Chondrocyte (in vitro differentiated cells): ENCODE data around the gene ATG2B. TPM values are rescaled to one million over a fixed set of nuclear protein-coding genes. Genes with fewer than 3 reads are reported as not detected.

Experiments
- DNase-seq: peaks from one replicate; pipeline ENCODE4 v3.0.0; 2021; ENCODE audit warnings: mixed read lengths, low spot score
- H3K27ac Mint-ChIP-seq: one replicate; pipeline ENCODE4 v1.8.0; 2021; ENCODE audit warnings: mild to moderate bottlenecking, moderate library complexity, mixed read lengths; ENCODE audit not compliant: unreplicated experiment
- H3K27me3 Mint-ChIP-seq: 2 replicates; pipeline ENCODE4 v1.8.0; 2021; ENCODE audit warnings: low read depth, mixed read lengths
- H3K36me3 Mint-ChIP-seq: 2 replicates; pipeline ENCODE4 v1.8.0; 2021; ENCODE audit warnings: low read depth, mixed read lengths
- H3K4me1 Mint-ChIP-seq: 2 replicates; pipeline ENCODE4 v1.8.0; 2021; ENCODE audit warnings: low read depth, mild to moderate bottlenecking, mixed read lengths
- H3K4me3 Mint-ChIP-seq: one replicate; pipeline ENCODE4 v1.8.0; 2021; ENCODE audit warnings: mild to moderate bottlenecking, moderate library complexity, mixed read lengths; ENCODE audit not compliant: unreplicated experiment
- H3K9me3 Mint-ChIP-seq: 2 replicates; pipeline ENCODE4 v1.8.0; 2021; ENCODE audit warnings: low read depth, mixed read lengths
- total RNA-seq: library from RNA; stranded (reverse); gene quantifications from 3 replicates; pipeline ENCODE4 v1.2.1, GENCODE V29; 2021
- TF ChIP-seq, protein P1 (sequence below): fragments of 200-600 bp; sonication (generic); IDR thresholded peaks from 2 replicates; pipeline ENCODE4 v1.5.0; 2021; ENCODE audit warnings: antibody characterized with exemption, mild to moderate bottlenecking, moderate library complexity

The ATG2B gene
- total RNA-seq, 1 donor from 2014 or later, result 17.0 TPM

DNA sequence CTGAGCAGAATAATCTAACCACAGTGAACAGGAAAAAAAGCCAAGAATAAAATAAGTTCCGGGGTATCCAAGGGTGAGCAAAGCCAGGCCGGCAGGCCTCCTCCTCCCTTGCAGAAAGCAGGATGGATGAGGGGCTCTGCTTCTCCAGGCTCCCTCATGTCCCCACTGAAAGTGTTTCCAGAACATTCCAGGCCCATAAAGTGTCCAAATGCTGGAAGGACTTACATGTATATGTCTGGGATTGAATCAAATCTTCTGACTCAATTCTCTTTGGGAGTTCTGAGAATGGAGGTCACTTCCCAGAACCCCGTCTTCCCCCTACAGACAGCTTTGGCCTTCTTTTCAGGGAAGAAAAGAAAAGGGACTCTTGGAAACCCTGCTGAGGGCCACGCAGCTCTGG lies 132.1 kb downstream of the ATG2B start:
- Mint-ChIP-seq H3K9me3 (peaks cover 5% of the 10 kb centered on the region), H3K4me1 (peaks cover under 1% of the 10 kb centered on the region), H3K27me3 (peaks cover 3% of the 10 kb centered on the region), H3K4me3 (no peak overlapping the region), H3K36me3 (peaks cover 1% of the 10 kb centered on the region), H3K27ac (no peak overlapping the region)
- TF ChIP-seq, protein P1, sequence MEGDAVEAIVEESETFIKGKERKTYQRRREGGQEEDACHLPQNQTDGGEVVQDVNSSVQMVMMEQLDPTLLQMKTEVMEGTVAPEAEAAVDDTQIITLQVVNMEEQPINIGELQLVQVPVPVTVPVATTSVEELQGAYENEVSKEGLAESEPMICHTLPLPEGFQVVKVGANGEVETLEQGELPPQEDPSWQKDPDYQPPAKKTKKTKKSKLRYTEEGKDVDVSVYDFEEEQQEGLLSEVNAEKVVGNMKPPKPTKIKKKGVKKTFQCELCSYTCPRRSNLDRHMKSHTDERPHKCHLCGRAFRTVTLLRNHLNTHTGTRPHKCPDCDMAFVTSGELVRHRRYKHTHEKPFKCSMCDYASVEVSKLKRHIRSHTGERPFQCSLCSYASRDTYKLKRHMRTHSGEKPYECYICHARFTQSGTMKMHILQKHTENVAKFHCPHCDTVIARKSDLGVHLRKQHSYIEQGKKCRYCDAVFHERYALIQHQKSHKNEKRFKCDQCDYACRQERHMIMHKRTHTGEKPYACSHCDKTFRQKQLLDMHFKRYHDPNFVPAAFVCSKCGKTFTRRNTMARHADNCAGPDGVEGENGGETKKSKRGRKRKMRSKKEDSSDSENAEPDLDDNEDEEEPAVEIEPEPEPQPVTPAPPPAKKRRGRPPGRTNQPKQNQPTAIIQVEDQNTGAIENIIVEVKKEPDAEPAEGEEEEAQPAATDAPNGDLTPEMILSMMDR, result no peak
- no peak for DNase-seq

DNA sequence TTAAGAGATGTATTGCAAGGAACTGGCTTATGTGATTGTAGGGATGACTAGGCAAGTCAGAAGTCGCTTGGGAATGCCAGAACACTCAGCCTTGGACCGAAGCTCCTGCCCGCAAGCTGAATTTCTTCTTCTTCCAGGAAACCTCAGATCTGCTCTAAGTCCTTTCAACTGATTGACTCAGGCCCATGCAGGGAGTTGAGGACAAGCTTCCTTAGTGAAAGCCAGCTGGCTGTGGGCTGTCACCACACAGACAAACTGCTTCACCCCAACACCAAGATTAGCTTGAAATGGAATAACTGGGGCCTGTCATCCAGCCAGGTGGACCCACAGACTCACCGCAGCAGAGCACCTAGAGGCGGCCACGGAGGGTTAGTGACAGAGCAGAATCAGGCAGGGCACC lies 133.8 kb downstream of the ATG2B start:
- peaks cover 5% of the 10 kb centered on the region for H3K9me3 Mint-ChIP-seq
- peaks cover 1% of the 10 kb centered on the region for H3K36me3 Mint-ChIP-seq

More for the DNA sequence above, 133.8 kb downstream of the ATG2B start:
- H3K4me1 Mint-ChIP-seq, result peaks cover 6% of the 10 kb centered on the region
- no peak overlapping the region for H3K4me3 Mint-ChIP-seq
- TF ChIP-seq, protein P1, result no peak
- no peaks in the 10 kb centered on the region for H3K27me3 Mint-ChIP-seq
- no peak overlapping the region for H3K27ac Mint-ChIP-seq
- no peak for DNase-seq

Other genes starting within 250 kb of the ATG2B start
- gene BDKRB2, start 158.5 kb downstream of the ATG2B start, total RNA-seq, result 0.21 to 0.29 TPM (median 0.27 TPM) in 3 replicates
- gene BDKRB1, start 107.1 kb downstream of the ATG2B start, total RNA-seq, result not detected in 3 replicates
- 15.0 to 22.4 TPM (median 19.4 TPM) in 3 replicates for gene GSKIP, start 185 bp upstream of the ATG2B start, total RNA-seq
- 0.05 TPM in 1 of 3 replicates, not detected in the others for gene AK7, start 28.8 kb upstream of the ATG2B start, total RNA-seq
- gene PAPOLA, start 139.0 kb upstream of the ATG2B start, total RNA-seq, result 109 to 124 TPM (median 114 TPM) in 3 replicates